Omental fat pad (tissue), 4 donors: ENCODE data around the gene ZNG1B. TPM values are rescaled to one million over a fixed set of nuclear protein-coding genes. Genes with fewer than 3 reads are reported as not detected.
"Not testable (repeated sequence)": the region's sequence is repeated elsewhere in the genome, so short reads cannot be mapped to it uniquely, and the experiment has no call there.

Experiments
- ATAC-seq: fragments of 150-250 bp; one replicate; pipeline ENCODE4 v1.9.1; 2016; ENCODE audit warnings: mild to moderate bottlenecking, moderate library complexity; ENCODE audit not compliant: low FRiP score
- DNase-seq: peaks from one replicate; pipeline ENCODE4 v3.0.0-alpha.2; 2019; ENCODE audit warnings: low spot score
- total RNA-seq, 4 donors: library from RNA; depleted of rRNA; stranded (reverse); fragments of >200 nt; gene quantifications; one replicate each; pipeline ENCODE4 v1.1.0, GENCODE V29; 2016

Gene ZNG1B
- total RNA-seq, 4 donors from 2014 or later = 18.7 to 36.1 (median 29.5) TPM

GRCh38 chr2:113498365-113498764, 60.9 kb downstream of the ZNG1B start, which contains the start of gene FOXD4L1:
FOXD4L1 (plus strand) TSS chr2:113498665; CDS start chr2:113499257, 592 bp downstream.
- ATAC-seq, DNase-seq: not testable (repeated sequence)

- not testable (repeated sequence) for DNase-seq, ATAC-seq
Observed at GRCh38 chr2:113499019-113499885, 61.8 kb downstream of the ZNG1B start.

- ATAC-seq, DNase-seq: not testable (repeated sequence)
Observed at GRCh38 chr2:113499886-113500722, 62.6 kb downstream of the ZNG1B start.

GRCh38 chr2:113500723-113501038, 63.2 kb downstream of the ZNG1B start:
- ATAC-seq, DNase-seq: not testable (repeated sequence)

GRCh38 chr2:113502216-113503093, 65.0 kb downstream of the ZNG1B start:
- ATAC-seq, DNase-seq: not testable (repeated sequence)

- DNase-seq = not testable (repeated sequence)
Observed at GRCh38 chr2:113503094-113504042, 65.9 kb downstream of the ZNG1B start.

GRCh38 chr2:113504081-113504480, 66.6 kb downstream of the ZNG1B start:
- ATAC-seq, DNase-seq: not testable (repeated sequence)

More at GRCh38 chr2:113503094-113504042, 65.9 kb downstream of the ZNG1B start:
- ATAC-seq = not testable (repeated sequence)

GRCh38 chr2:113507394-113508140, 70.1 kb downstream of the ZNG1B start:
- ATAC-seq, DNase-seq: not testable (repeated sequence)

- not testable (repeated sequence) for DNase-seq, ATAC-seq
Observed at GRCh38 chr2:113508187-113508586, 70.7 kb downstream of the ZNG1B start.

- ATAC-seq, DNase-seq: not testable (repeated sequence)
Observed at GRCh38 chr2:113510913-113511312, 73.4 kb downstream of the ZNG1B start.

- ATAC-seq, DNase-seq: not testable (repeated sequence)
Observed at GRCh38 chr2:113511859-113512258, 74.4 kb downstream of the ZNG1B start.

- not testable (repeated sequence) for DNase-seq
Observed at GRCh38 chr2:113515457-113515856, 78.0 kb downstream of the ZNG1B start.

GRCh38 chr2:113515995-113516394, 78.5 kb downstream of the ZNG1B start:
- ATAC-seq, DNase-seq: not testable (repeated sequence)

More at GRCh38 chr2:113515457-113515856, 78.0 kb downstream of the ZNG1B start:
- ATAC-seq = not testable (repeated sequence)

GRCh38 chr2:113517025-113517424, 79.5 kb downstream of the ZNG1B start:
- ATAC-seq, DNase-seq: not testable (repeated sequence)

- not testable (repeated sequence) for DNase-seq
Observed at GRCh38 chr2:113520837-113521236, 83.3 kb downstream of the ZNG1B start.

GRCh38 chr2:113521492-113521891, 84.0 kb downstream of the ZNG1B start:
- not testable (repeated sequence) for DNase-seq
- peak; percentile 72 for ATAC-seq

More at GRCh38 chr2:113520837-113521236, 83.3 kb downstream of the ZNG1B start:
- ATAC-seq = peak; percentile 90

GRCh38 chr2:113524986-113525385, 87.5 kb downstream of the ZNG1B start:
- ATAC-seq, DNase-seq: not testable (repeated sequence)
